Measurements from ENCODE around the gene PTP4A1.

Gene PTP4A1

GRCh38 chr6:63558278-63558677 is 14.0 kb upstream of the PTP4A1 start:
- no peak for DNase-seq

- DNase-seq, result no peak
Observed at GRCh38 chr6:63560801-63561287, 11.4 kb upstream of the PTP4A1 start.

- DNase-seq, result no peak
Observed at GRCh38 chr6:63561288-63561687, 11.0 kb upstream of the PTP4A1 start.

- DNase-seq, result no peak
Observed at GRCh38 chr6:63563235-63563634, 9.0 kb upstream of the PTP4A1 start.

GRCh38 chr6:63565058-63565726 is 7.1 kb upstream of the PTP4A1 start:
- no peak for DNase-seq

- DNase-seq, result no peak
Observed at GRCh38 chr6:63565727-63566596, 6.3 kb upstream of the PTP4A1 start.

GRCh38 chr6:63567966-63568365 is 4.3 kb upstream of the PTP4A1 start:
- DNase-seq, result no peak

- peak; percentile 40 to 59 for DNase-seq
Observed at GRCh38 chr6:63571361-63572043, 778 bp upstream of the PTP4A1 start.

GRCh38 chr6:63572747-63573075 is 431 bp downstream of the PTP4A1 start:
- DNase-seq, result no peak

GRCh38 chr6:63573076-63573898 is 1.0 kb downstream of the PTP4A1 start:
- peak; percentile 70 to 71 for DNase-seq

- peak; percentile 31 to 58 for DNase-seq
Observed at GRCh38 chr6:63573899-63574553, 1.7 kb downstream of the PTP4A1 start.

GRCh38 chr6:63574554-63574900 is 2.2 kb downstream of the PTP4A1 start:
- DNase-seq, result no peak

GRCh38 chr6:63576147-63576772 is 4.0 kb downstream of the PTP4A1 start:
- no peak for DNase-seq

- DNase-seq, result no peak
Observed at GRCh38 chr6:63576985-63577712, 4.9 kb downstream of the PTP4A1 start.

- no peak for DNase-seq
Observed at GRCh38 chr6:63578757-63579156, 6.5 kb downstream of the PTP4A1 start.

- DNase-seq, result no peak
Observed at GRCh38 chr6:63579937-63580703, 7.8 kb downstream of the PTP4A1 start.

GRCh38 chr6:63580704-63580961 is 8.4 kb downstream of the PTP4A1 start:
- no peak for DNase-seq

- no peak for DNase-seq
Observed at GRCh38 chr6:63581355-63582013, 9.2 kb downstream of the PTP4A1 start.

- DNase-seq, result no peak
Observed at GRCh38 chr6:63582579-63583231, 10.4 kb downstream of the PTP4A1 start.

GRCh38 chr6:63584125-63584514 is 11.8 kb downstream of the PTP4A1 start:
- no peak for DNase-seq
